Heart left ventricle (tissue), 16 donors: Measurements from ENCODE around the gene CNPY3. TPM values are rescaled to one million over a fixed set of nuclear protein-coding genes. Genes with fewer than 3 reads are reported as not detected.

ENCODE experiments used
- ATAC-seq, 4 donors: fragments of 200-7000 bp; cut with Tn5 transposase; one replicate each; pipeline ENCODE4 v1.9.1; 2020 to 2022; ENCODE audit warnings: moderate library complexity in 4 of 4, mild to moderate bottlenecking in 3 of 4, moderate number of reproducible peaks in 1 of 4
- DNase-seq, 5 donors: peaks; one replicate each; pipeline ENCODE4 v3.0.0-alpha.2; 2020
- H3K27ac ChIP-seq, 12 donors: fragments of 200-600 bp; sonication (generic) in 4 of 12; one replicate each; pipeline versions ENCODE4 v1.5.0 to v1.8.0; 2016 to 2022; ENCODE audit warnings: mild to moderate bottlenecking in 2 of 12
- H3K27me3 ChIP-seq, 9 donors: fragments of 200-600 bp; sonication (generic) in 2 of 9; one replicate each; pipeline versions ENCODE4 v1.5.1 to v1.8.0; 2016 to 2022; ENCODE audit warnings: mild to moderate bottlenecking in 3 of 9
- H3K36me3 ChIP-seq, 9 donors: fragments of 200-600 bp; sonication (generic) in 2 of 9; one replicate each; pipeline versions ENCODE4 v1.5.0 to v1.8.0; 2018 to 2022; ENCODE audit warnings: mild to moderate bottlenecking in 2 of 9
- H3K4me1 ChIP-seq, 12 donors: fragments of 200-600 bp; sonication (generic) in 4 of 12; one replicate each; pipeline versions ENCODE4 v1.5.0 to v1.8.0; 2016 to 2022; ENCODE audit warnings: mild to moderate bottlenecking in 3 of 12
- H3K4me3 ChIP-seq, 12 donors: fragments of 200-600 bp; sonication (generic) in 4 of 12; one replicate each; pipeline versions ENCODE4 v1.5.0 to v1.8.0; 2017 to 2022; ENCODE audit warnings: mild to moderate bottlenecking in 9 of 12, moderate library complexity in 4 of 12
- H3K9me3 ChIP-seq, 12 donors: fragments of 200-600 bp; sonication (generic) in 4 of 12; one replicate each; pipeline versions ENCODE4 v1.5.0 to v1.8.0; 2016 to 2022; ENCODE audit warnings: mild to moderate bottlenecking in 1 of 12
- CTCF ChIP-seq, 12 donors: fragments of 200-600 bp; sonication (generic) in 4 of 12; IDR thresholded peaks; one replicate each; pipeline versions ENCODE4 v1.5.0 to v1.8.0; 2018 to 2022; ENCODE audit warnings: antibody characterized with exemption in 12 of 12, mild to moderate bottlenecking in 5 of 12
- POLR2A ChIP-seq, 2 donors: fragments of 450-650 bp; IDR thresholded peaks; one replicate each; pipeline ENCODE4 v1.6.1; 2017; ENCODE audit warnings: antibody characterized with exemption in 2 of 2, mild to moderate bottlenecking in 2 of 2, moderate library complexity in 2 of 2
- WGBS, 4 donors: extraction: QIAGEN DNeasy Blood & Tissue Kit in 2 of 4; methylation state at CpG; one replicate each; pipeline versions ENCODE4 v1.1.5 to v1.1.7; 2013 to 2018; 5-methylcytosine and 5-hydroxymethylcytosine counted together
- intact Hi-C, 10 donors: fragments of 100-400 bp; cut with DNase I; formaldehyde crosslinking; loops; one replicate each; pipeline versions ENCODE4 v1.11.1 to v1.14.2; 2022
- polyA plus RNA-seq, 2 donors: library from polyadenylated mRNA; stranded (reverse); fragments of 200-250 nt; gene quantifications; one replicate each; pipeline ENCODE4 v1.2.3, GENCODE V29; 2013
- total RNA-seq, 9 donors: library from RNA; depleted of rRNA in 2 of 9; stranded (reverse); fragments of >200 nt in 2 of 9; fragmentation: NEBNext Ultra II Directional in 3 of 9; extraction: Animal tissue kit (Norgen Biotek cat#: 25700) in 3 of 9; gene quantifications; one replicate each; pipeline versions ENCODE4 v1.1.0 to v1.2.4, GENCODE V29; 2016 to 2023
- donor health status: ischemic (EF 13 %, LVEDD 7.1; RV severe dilation, severe dysfunction).
- donor health status: healthy with polysubstance abuse.
- donor health status: DM: no; HTN: yes; CAD: no.
- donor health status: DM: no; HTN: no; CAD: no.
- donor health status: ischemic (EF 25% LVEDD 6.9; RV normal size, moderate dysfunction).
- donor health status: ischemic (EF 25% LVEDD 5.7; RV mildly dilated, moderate dysfunction).
- donor health status: healthy.
- donor health status: DM: yes; HTN: yes; CAD: no.
- donor health status: ischemic (EF 35%, LVEDD 5.7; RV mildly dilated, moderate dysfunction).
- donor health status: nonischemic (EF 11% LVEDD 7.7; RV severe dilation, severe dysfunction).
- donor health status: DM: yes; HTN: yes; CAD: no.
- donor health status: PGD.
- donor health status: ischemic (EF 29% LVEDD 5.4; RV normal size, mild dysfunction).
- donor health status: nonischemic (EF 23%, LVEDD 6.1; RV moderate dilation, normal function).

Gene CNPY3
- total and polyA plus RNA-seq, 11 donors = 13.8 to 44.0 (median 20.6) TPM

DNA sequence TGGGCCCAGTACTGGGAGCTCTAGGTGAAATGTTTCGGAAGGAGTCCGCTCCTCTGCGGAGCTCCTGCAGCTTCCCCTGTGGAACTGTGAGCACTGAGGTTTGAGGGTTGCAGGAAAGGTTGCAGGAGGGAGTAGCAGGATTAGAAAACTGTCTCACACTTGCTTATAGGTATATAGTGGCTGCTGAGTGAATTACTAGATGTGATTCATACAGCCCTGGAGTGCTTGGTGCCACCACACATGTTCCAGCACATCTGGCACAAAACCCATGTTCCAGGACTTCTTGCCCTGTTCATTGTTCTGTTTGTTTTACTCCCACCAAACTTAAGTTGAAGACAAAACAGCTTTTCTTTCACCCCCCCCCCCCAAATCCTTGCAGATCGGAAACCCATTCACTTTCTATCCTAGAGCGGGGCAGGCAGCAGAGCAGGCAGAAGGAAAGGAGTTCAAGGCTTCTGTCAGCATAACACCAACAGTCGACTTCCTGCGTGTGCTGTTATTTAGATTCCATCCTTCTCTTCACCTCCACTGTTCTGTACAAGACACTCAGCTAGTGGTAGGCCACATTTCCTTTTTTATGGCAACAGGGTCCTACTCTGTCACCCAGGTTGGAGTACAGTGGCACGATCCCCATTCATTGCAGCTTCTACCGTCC is 50.4 kb downstream of the CNPY3 start:
- peak overlapping the region; percentile 27 to 95 (median 91) for H3K27ac ChIP-seq
- WGBS, 4 donors = 37 to 46% (median 39%) methylated on average over 9 of the region's 9 CpGs
- no peak for DNase-seq
- no peaks in the 10 kb centered on the region for H3K27me3 ChIP-seq
- intact Hi-C loops = loop anchor here in 6 of 10 donors (2.0 to 10.0 kb wide), 5 partner anchors 33 to 197 kb away; partner anchors contain the start of genes CNPY3 (in 3 of the 6), MEA1 (in 2 of the 6), BICRAL (in 1 of the 6) and KLHDC3 (in 1 of the 6)
- ATAC-seq = peak in 2 of 4 donors; percentile 3 to 4
- peaks cover 0 to 41% (median 28%) of the 10 kb centered on the region in 12 donors for H3K4me1 ChIP-seq
- TF ChIP-seq CTCF (IDR thresholded peaks at IDR 0.05) (no peak), POLR2A (IDR thresholded peaks at IDR 0.05) (no peak)
- no peaks in the 10 kb centered on the region for H3K9me3 ChIP-seq
- peaks cover 0 to 5% (median 0%) of the 10 kb centered on the region in 9 donors for H3K36me3 ChIP-seq
- peak overlapping the region; percentile 61 to 99 (median 88) for H3K4me3 ChIP-seq

GRCh38 chr6:42981836-42982235 is 52.6 kb downstream of the CNPY3 start:
- TF ChIP-seq CTCF (IDR thresholded peaks at IDR 0.05) (no peak), POLR2A (IDR thresholded peaks at IDR 0.05) (no peak)
- Histone ChIP-seq H3K36me3 (peaks cover 0 to 4% (median 0%) of the 10 kb centered on the region in 9 donors), H3K9me3 (no peaks in the 10 kb centered on the region), H3K4me1 (peaks cover 1 to 53% (median 44%) of the 10 kb centered on the region in 12 donors), H3K4me3 (no peak overlapping the region), H3K27me3 (no peaks in the 10 kb centered on the region), H3K27ac (no peak overlapping the region)
- WGBS, 4 donors = 74 to 86% (median 80%) methylated on average over 5 of the region's 5 CpGs
- intact Hi-C loops = loop anchor here in 3 of 10 donors (5.0 to 10.0 kb wide), 3 partner anchors 55 to 200 kb away; partner anchors contain the start of genes BICRAL (in 1 of the 3) and CNPY3 (in 1 of the 3)
- ATAC-seq (no peak), DNase-seq (no peak)

GRCh38 chr6:42984001-42984923 is 55.0 kb downstream of the CNPY3 start, which contains the start of gene PPP2R5D:
TSS of gene PPP2R5D (plus strand) at chr6:42984570. CDS start at chr6:42984678, 108 bp downstream.
- Histone ChIP-seq H3K4me1 (peaks cover 3 to 61% (median 45%) of the 10 kb centered on the region in 12 donors), H3K27me3 (no peaks in the 10 kb centered on the region), H3K4me3 (peak within 1 kb of the TSS; percentile 74 to 97 (median 86)), H3K36me3 (peaks cover 0 to 12% (median 4%) of the 10 kb centered on the region in 9 donors), H3K9me3 (no peaks in the 10 kb centered on the region), H3K27ac (peak within 1 kb of the TSS; percentile 60 to 93 (median 90))
- intact Hi-C loops = loop anchor here in 4 of 10 donors (2.0 to 10.0 kb wide), 5 partner anchors 55 to 202 kb away; partner anchors contain the start of genes CNPY3 (in 2 of the 4), BICRAL (in 1 of the 4), KLC4 (in 1 of the 4) and MRPL2 (in 1 of the 4)
- DNase-seq = peak; percentile 97 to 99 (median 98)
- no peak for TF ChIP-seq CTCF (IDR thresholded peaks at IDR 0.05)
- TF ChIP-seq POLR2A (IDR thresholded peaks at IDR 0.05) = peak in 1 of 2 donors; percentile 93
- whole genome bisulfite sequencing, 4 donors = 0 to 1% (median 0%) methylated on average over 28 to 59 of the region's 59 CpGs
- peak; percentile 95 to 99 (median 98) for ATAC-seq
